GM23248 (cell line): Measurements from ENCODE around the gene TMED10. TPM values are rescaled to one million over a fixed set of nuclear protein-coding genes. Genes with fewer than 3 reads are reported as not detected.
"Not testable (repeated sequence)": the region's sequence is repeated elsewhere in the genome, so short reads cannot be mapped to it uniquely, and the experiment has no call there.

Experiments
- DNase-seq: peaks from one replicate; pipeline ENCODE4 v3.0.0-alpha.2; 2015
- H2AFZ ChIP-seq: fragments of 200-600 bp; sonication (generic); 2 replicates; pipeline ENCODE4 v1.6.1; 2016; ENCODE audit warnings: antibody characterized with exemption
- H3F3A ChIP-seq: fragments of 200-600 bp; sonication (generic); 2 replicates; pipeline ENCODE4 v1.6.1; 2016; ENCODE audit warnings: mild to moderate bottlenecking, antibody characterized with exemption, mixed run types; ENCODE audit not compliant: insufficient read depth
- H3K27ac ChIP-seq: fragments of 200-600 bp; sonication (generic); 2 replicates; pipeline ENCODE4 v1.5.1; 2016; ENCODE audit warnings: mild to moderate bottlenecking
- H3K27me3 ChIP-seq: fragments of 200-600 bp; sonication (generic); replicated peaks from 2 replicates; pipeline ENCODE4 v1.6.1; 2016; ENCODE audit warnings: mild to moderate bottlenecking; ENCODE audit not compliant: insufficient read depth
- H3K36me3 ChIP-seq: fragments of 200-600 bp; sonication (generic); 2 replicates; pipeline ENCODE4 v1.6.1; 2016; ENCODE audit warnings: low read depth, mild to moderate bottlenecking
- H3K4me1 ChIP-seq: fragments of 200-600 bp; sonication (generic); 2 replicates; pipeline ENCODE4 v1.6.1; 2016; ENCODE audit warnings: mild to moderate bottlenecking; ENCODE audit not compliant: insufficient read depth
- H3K4me2 ChIP-seq: fragments of 200-600 bp; sonication (generic); one replicate; pipeline ENCODE4 v1.6.1; 2016; ENCODE audit warnings: mild to moderate bottlenecking; ENCODE audit not compliant: unreplicated experiment
- H3K4me3 ChIP-seq: fragments of 200-600 bp; sonication (generic); 2 replicates; pipeline ENCODE4 v1.5.1; 2016; ENCODE audit warnings: mild to moderate bottlenecking
- H3K79me2 ChIP-seq: fragments of 200-600 bp; sonication (generic); 2 replicates; pipeline ENCODE4 v1.6.1; 2016; ENCODE audit warnings: mild to moderate bottlenecking; ENCODE audit not compliant: insufficient read depth
- H3K9ac ChIP-seq: fragments of 200-600 bp; sonication (generic); 2 replicates; pipeline ENCODE4 v1.6.1; 2016; ENCODE audit warnings: mild to moderate bottlenecking
- H3K9me2 ChIP-seq: fragments of 200-600 bp; sonication (generic); 2 replicates; pipeline ENCODE4 v1.6.1; 2016; ENCODE audit warnings: mixed run types, mild to moderate bottlenecking, moderate library complexity; ENCODE audit not compliant: insufficient read depth
- H3K9me3 ChIP-seq: fragments of 200-600 bp; sonication (generic); one replicate; pipeline ENCODE4 v1.6.1; 2017; ENCODE audit warnings: low read depth
- H4K20me1 ChIP-seq: fragments of 200-600 bp; sonication (generic); 2 replicates; pipeline ENCODE4 v1.6.0; 2016; ENCODE audit not compliant: insufficient read depth
- EZH2 ChIP-seq: fragments of 200-600 bp; sonication (generic); IDR thresholded peaks from 2 replicates; pipeline ENCODE4 v1.6.1; 2018; ENCODE audit warnings: antibody characterized with exemption, mild to moderate bottlenecking; ENCODE audit not compliant: insufficient read depth, poor library complexity, severe bottlenecking
- EZH2phosphoT487 ChIP-seq: fragments of 200-600 bp; sonication (generic); IDR thresholded peaks from 2 replicates; pipeline ENCODE4 v1.6.1; 2018; ENCODE audit warnings: antibody characterized with exemption, moderate library complexity, mild to moderate bottlenecking, low read depth; ENCODE audit not compliant: insufficient read depth
- WGBS, 2 experiments: methylation state at CpG; one replicate each; pipeline ENCODE4 v1.1.6; 2015 to 2017; ENCODE audit warnings: low lambda C conversion rate in 2 of 2, low coverage in 1 of 2; ENCODE audit errors: missing lambda C conversion rate in 2 of 2; 5-methylcytosine and 5-hydroxymethylcytosine counted together
- in situ Hi-C: fragments of 300-500 bp; cut with MboI; formaldehyde crosslinking; loops from 2 replicates; pipeline ENCODE4 v1.15.0; 2020
- polyA plus RNA-seq: library from polyadenylated mRNA; unstranded; fragments of >200 nt; fragmentation: Nextera tagmentation; extraction: Ambion mirVana; gene quantifications from 2 replicates; pipeline ENCODE4 v1.2.1, GENCODE V29; 2016
- total RNA-seq: library from RNA; depleted of rRNA; stranded (reverse); fragments of >200 nt; shearing (Covaris generic); gene quantifications from 2 replicates; pipeline ENCODE4 v1.2.3, GENCODE V29; 2014

The TMED10 gene
- total and polyA plus RNA-seq, 2 experiments from 2014 or later: 363 to 553 TPM

GRCh38 chr14:75155169-75155568, 21.2 kb downstream of the TMED10 start:
- H3K4me1 ChIP-seq: no peaks in the 10 kb centered on the region
- H2AFZ ChIP-seq: no peak overlapping the region
- peaks cover 9% of the 10 kb centered on the region for H3K36me3 ChIP-seq
- H3F3A ChIP-seq: peaks cover 12% of the 10 kb centered on the region; the same call in 1 of the 2 replicates
- no peaks in the 10 kb centered on the region for H3K9me2 ChIP-seq
- no peak overlapping the region for H3K9ac ChIP-seq
- in situ Hi-C loops: no loop called here
- H3K4me2 ChIP-seq: no peak overlapping the region
- 94 to 96% methylated on average over 3 of the region's 3 CpGs for WGBS, 2 experiments
- H3K27ac ChIP-seq: no peak overlapping the region
- H4K20me1 ChIP-seq: peaks cover 3% of the 10 kb centered on the region; the same call in 1 of the 2 replicates
- DNase-seq: no peak
- H3K79me2 ChIP-seq: peaks cover 99% of the 10 kb centered on the region
- TF ChIP-seq EZH2: no peak
- TF ChIP-seq EZH2phosphoT487: no peak
- no peaks in the 10 kb centered on the region for H3K9me3 ChIP-seq
- H3K4me3 ChIP-seq: no peak overlapping the region
- no peaks in the 10 kb centered on the region for H3K27me3 ChIP-seq

- in situ Hi-C loops: no loop called here
Observed at GRCh38 chr14:75153295-75153694, 23.1 kb downstream of the TMED10 start.

GRCh38 chr14:75151851-75152250, 24.6 kb downstream of the TMED10 start:
- Histone ChIP-seq H3K9me3 (no peaks in the 10 kb centered on the region), H3F3A (peaks cover 13% of the 10 kb centered on the region), H3K27ac (no peak overlapping the region), H3K4me3 (no peak overlapping the region), H2AFZ (no peak overlapping the region), H3K36me3 (peaks cover 12% of the 10 kb centered on the region), H3K4me2 (no peak overlapping the region), H3K9me2 (no peaks in the 10 kb centered on the region), H3K27me3 (no peaks in the 10 kb centered on the region), H3K79me2 (peaks cover 97% of the 10 kb centered on the region), H3K4me1 (peaks cover 14% of the 10 kb centered on the region), H4K20me1 (0 out of 2 replicates have a peak, but pooled peaks cover 3% of the 10 kb centered on the region), H3K9ac (no peak overlapping the region)
- DNase-seq: no peak
- TF ChIP-seq EZH2phosphoT487: no peak
- TF ChIP-seq EZH2: no peak
- WGBS, 2 experiments: 56 to 60% methylated on average over 1 of the region's 1 CpG
- in situ Hi-C loops: no loop called here

More at GRCh38 chr14:75153295-75153694, 23.1 kb downstream of the TMED10 start:
- Histone ChIP-seq H3F3A (peaks cover 4% of the 10 kb centered on the region), H3K79me2 (peaks cover 99% of the 10 kb centered on the region), H3K9ac (no peak overlapping the region), H3K4me3 (no peak overlapping the region), H2AFZ (no peak overlapping the region), H4K20me1 (0 out of 2 replicates have a peak, but pooled peaks cover under 1% of the 10 kb centered on the region), H3K9me3 (no peaks in the 10 kb centered on the region), H3K27me3 (no peaks in the 10 kb centered on the region), H3K9me2 (no peaks in the 10 kb centered on the region), H3K4me1 (peaks cover 2% of the 10 kb centered on the region), H3K27ac (no peak overlapping the region), H3K36me3 (peaks cover 12% of the 10 kb centered on the region), H3K4me2 (no peak overlapping the region)
- no peak for DNase-seq
- 60 to 71% methylated on average over 1 of the region's 1 CpG for WGBS, 2 experiments
- TF ChIP-seq EZH2: no peak
- no peak for TF ChIP-seq EZH2phosphoT487

- H3K4me3 ChIP-seq, H3K27ac ChIP-seq, DNase-seq, H3K9me2 ChIP-seq, H2AFZ ChIP-seq, H3K9me3 ChIP-seq, H3K4me2 ChIP-seq, in situ Hi-C loops, H4K20me1 ChIP-seq, H3K9ac ChIP-seq, H3K27me3 ChIP-seq: not testable (repeated sequence)
- Histone ChIP-seq H3K4me1 (peaks cover 16% of the 10 kb centered on the region), H3K79me2 (peaks cover 97% of the 10 kb centered on the region), H3K36me3 (peaks cover 12% of the 10 kb centered on the region), H3F3A (peaks cover 20% of the 10 kb centered on the region)
- WGBS, 2 experiments: 79 to 83% methylated on average over 6 of the region's 6 CpGs
Observed at GRCh38 chr14:75150637-75151036, 25.8 kb downstream of the TMED10 start.

GRCh38 chr14:75150150-75150549, 26.3 kb downstream of the TMED10 start:
- TF ChIP-seq EZH2 (no peak), EZH2phosphoT487 (no peak)
- H4K20me1 ChIP-seq: 0 out of 2 replicates have a peak, but pooled peaks cover 3% of the 10 kb centered on the region
- in situ Hi-C loops: no loop called here
- 90 to 93% methylated on average over 2 of the region's 2 CpGs for WGBS, 2 experiments
- H2AFZ ChIP-seq: no peak overlapping the region
- no peak overlapping the region for H3K27ac ChIP-seq
- peaks cover 97% of the 10 kb centered on the region for H3K79me2 ChIP-seq
- H3K4me2 ChIP-seq: no peak overlapping the region
- peaks cover 13% of the 10 kb centered on the region for H3K36me3 ChIP-seq
- H3K4me3 ChIP-seq: no peak overlapping the region
- H3K9me3 ChIP-seq: no peaks in the 10 kb centered on the region
- H3K9me2 ChIP-seq: no peaks in the 10 kb centered on the region
- H3K4me1 ChIP-seq: peaks cover 16% of the 10 kb centered on the region
- H3F3A ChIP-seq: peaks cover 20% of the 10 kb centered on the region
- DNase-seq: peak; percentile 30
- no peak overlapping the region for H3K9ac ChIP-seq
- H3K27me3 ChIP-seq: no peaks in the 10 kb centered on the region
